Left lobe of liver (tissue), 2 donors: Measurements from ENCODE around the gene CCT7. TPM values are rescaled to one million over a fixed set of nuclear protein-coding genes. Genes with fewer than 3 reads are reported as not detected.
A peak's percentile ranks its signal among the peaks of the same experiment; 100 is the strongest.
"Not testable (repeated sequence)": the region's sequence is repeated elsewhere in the genome, so short reads cannot be mapped to it uniquely, and the experiment has no call there.

ENCODE experiments used
- ATAC-seq: fragments of 200-7000 bp; cut with Tn5 transposase; one replicate; pipeline ENCODE4 v1.9.1; 2020; ENCODE audit warnings: mild to moderate bottlenecking, moderate library complexity
- DNase-seq: peaks from one replicate; pipeline ENCODE4 v3.0.0-alpha.2; 2020; ENCODE audit warnings: low spot score
- total RNA-seq: library from RNA; stranded (reverse); gene quantifications from one replicate; pipeline ENCODE4 v1.2.1, GENCODE V29; 2021
- donor health status: DM: no; HTN: no; CAD: no; lungs with moderate emphysema.
- donor health status: DM: no; HTN: yes; CAD: no.

CCT7 gene
- total RNA-seq, 1 donor from 2014 or later, result 93.7 TPM

- DNase-seq (no peak), ATAC-seq (no peak)
These were observed 20.4 kb downstream of the CCT7 start for GRCh38 chr2:73254343-73255006.

- ATAC-seq (no peak), DNase-seq (no peak)
These were observed 21.0 kb downstream of the CCT7 start for GRCh38 chr2:73255007-73255644.

- ATAC-seq, result no peak
- DNase-seq, result no peak
These were observed 22.0 kb downstream of the CCT7 start for GRCh38 chr2:73255907-73256617.

- ATAC-seq (no peak), DNase-seq (no peak)
These were observed 22.5 kb downstream of the CCT7 start for GRCh38 chr2:73256618-73256922.

- DNase-seq (no peak), ATAC-seq (no peak)
These were observed 22.9 kb downstream of the CCT7 start for GRCh38 chr2:73257021-73257420.

GRCh38 chr2:73257425-73258125 is 23.5 kb downstream of the CCT7 start:
- DNase-seq, result no peak
- no peak for ATAC-seq

- DNase-seq, result no peak
- no peak for ATAC-seq
These were observed 24.2 kb downstream of the CCT7 start for GRCh38 chr2:73258186-73258912.

- no peak for DNase-seq
- ATAC-seq, result no peak
These were observed 24.8 kb downstream of the CCT7 start for GRCh38 chr2:73258913-73259215.

GRCh38 chr2:73259276-73259675 is 25.2 kb downstream of the CCT7 start:
- no peak for DNase-seq
- ATAC-seq, result no peak

GRCh38 chr2:73259704-73260337 is 25.7 kb downstream of the CCT7 start:
- DNase-seq, result no peak

GRCh38 chr2:73260338-73260984 is 26.4 kb downstream of the CCT7 start:
- peak; percentile 57 for DNase-seq
- ATAC-seq, result peak; percentile 87

More at GRCh38 chr2:73259704-73260337, 25.7 kb downstream of the CCT7 start:
- ATAC-seq, result no peak

- ATAC-seq, result no peak
- no peak for DNase-seq
These were observed 28.1 kb downstream of the CCT7 start for GRCh38 chr2:73262108-73262651.

GRCh38 chr2:73262691-73263429 is 28.8 kb downstream of the CCT7 start:
- ATAC-seq, DNase-seq: not testable (repeated sequence)

- ATAC-seq (no peak), DNase-seq (no peak)
These were observed 29.6 kb downstream of the CCT7 start for GRCh38 chr2:73263540-73264331.

GRCh38 chr2:73264332-73264606 is 30.2 kb downstream of the CCT7 start:
- DNase-seq (no peak), ATAC-seq (no peak)

- no peak for DNase-seq
These were observed 30.7 kb downstream of the CCT7 start for GRCh38 chr2:73264783-73265182.

GRCh38 chr2:73265298-73266060 is 31.4 kb downstream of the CCT7 start:
- DNase-seq (no peak), ATAC-seq (no peak)

More at GRCh38 chr2:73264783-73265182, 30.7 kb downstream of the CCT7 start:
- ATAC-seq, result no peak
